Peyer's patch (tissue), 4 donors: Measurements from ENCODE around the gene KCNIP4. TPM values are rescaled to one million over a fixed set of nuclear protein-coding genes. Genes with fewer than 3 reads are reported as not detected.

ENCODE experiments used
- DNase-seq, 3 donors: peaks; one replicate each; pipeline ENCODE4 v3.0.0-alpha.2; 2017 to 2019
- H3K27ac ChIP-seq, 4 donors: fragments of 200-600 bp; sonication (generic); one replicate each; pipeline ENCODE4 v1.5.1; 2016 to 2019
- H3K27me3 ChIP-seq, 2 donors: fragments of 200-600 bp; sonication (generic); one replicate each; pipeline ENCODE4 v1.5.1; 2019
- H3K36me3 ChIP-seq, 3 donors: fragments of 200-600 bp; sonication (generic); one replicate each; pipeline ENCODE4 v1.5.1; 2016 to 2019
- H3K4me1 ChIP-seq, 4 donors: fragments of 200-600 bp; sonication (generic); one replicate each; pipeline ENCODE4 v1.5.1; 2016 to 2019
- H3K4me3 ChIP-seq, 4 donors: fragments of 200-600 bp; sonication (generic); 1 replicate in 3 of 4; 2 replicates in 1 of 4; pipeline ENCODE4 v1.5.1; 2016 to 2019; ENCODE audit warnings: mild to moderate bottlenecking in 1 of 4
- H3K9me3 ChIP-seq, 4 donors: fragments of 200-600 bp; sonication (generic); one replicate each; pipeline ENCODE4 v1.5.1; 2016 to 2019; ENCODE audit warnings: mild to moderate bottlenecking in 1 of 4
- CTCF ChIP-seq, 6 experiments: fragments of 450-650 bp in 4 of 6; fragments of 200-600 bp in 2 of 6; sonication (generic) in 1 of 6; IDR thresholded peaks; one replicate each; pipeline ENCODE4 v1.5.1; 2017 to 2019; ENCODE audit warnings: antibody characterized with exemption in 6 of 6, mild to moderate bottlenecking in 3 of 6, moderate library complexity in 1 of 6
- POLR2A ChIP-seq, 2 donors: fragments of 450-650 bp; IDR thresholded peaks; one replicate each; pipeline ENCODE4 v1.5.1; 2017; ENCODE audit warnings: antibody characterized with exemption in 2 of 2, mild to moderate bottlenecking in 2 of 2, moderate library complexity in 2 of 2
- total RNA-seq, 4 donors: library from RNA; depleted of rRNA; stranded (reverse); fragments of >200 nt; gene quantifications; one replicate each; pipeline ENCODE4 v1.1.0, GENCODE V29; 2016

Gene KCNIP4
- total RNA-seq, 4 donors from 2014 or later: 2.8 TPM; not detected in 3

GRCh38 chr4:21733894-21734630 lies 214.5 kb downstream of the KCNIP4 start:
- Histone ChIP-seq H3K9me3 (no peaks in the 10 kb centered on the region), H3K27me3 (no peaks in the 10 kb centered on the region), H3K27ac (no peak overlapping the region), H3K4me3 (no peak overlapping the region), H3K4me1 (no peaks in the 10 kb centered on the region), H3K36me3 (no peaks in the 10 kb centered on the region)
- no peak for DNase-seq
- TF ChIP-seq POLR2A (IDR thresholded peaks at IDR 0.05): no peak
- TF ChIP-seq CTCF (IDR thresholded peaks at IDR 0.05): no peak

GRCh38 chr4:21728304-21728703 lies 220.3 kb downstream of the KCNIP4 start:
- Histone ChIP-seq H3K4me3 (no peak overlapping the region), H3K27ac (no peak overlapping the region), H3K27me3 (no peaks in the 10 kb centered on the region), H3K4me1 (no peaks in the 10 kb centered on the region), H3K9me3 (no peaks in the 10 kb centered on the region), H3K36me3 (no peaks in the 10 kb centered on the region)
- no peak for TF ChIP-seq POLR2A (IDR thresholded peaks at IDR 0.05)
- no peak for TF ChIP-seq CTCF (IDR thresholded peaks at IDR 0.05)
- no peak for DNase-seq

- Histone ChIP-seq H3K4me3 (no peak overlapping the region), H3K27me3 (no peaks in the 10 kb centered on the region), H3K36me3 (no peaks in the 10 kb centered on the region), H3K27ac (no peak overlapping the region), H3K9me3 (no peaks in the 10 kb centered on the region), H3K4me1 (no peaks in the 10 kb centered on the region)
- no peak for DNase-seq
- TF ChIP-seq CTCF (IDR thresholded peaks at IDR 0.05) (no peak), POLR2A (IDR thresholded peaks at IDR 0.05) (no peak)
Measured at GRCh38 chr4:21726255-21726815, 222.2 kb downstream of the KCNIP4 start.

GRCh38 chr4:21722157-21722839 lies 226.3 kb downstream of the KCNIP4 start:
- H3K27me3 ChIP-seq: no peaks in the 10 kb centered on the region
- H3K4me1 ChIP-seq: no peaks in the 10 kb centered on the region
- H3K9me3 ChIP-seq: no peaks in the 10 kb centered on the region
- no peak overlapping the region for H3K27ac ChIP-seq
- no peak overlapping the region for H3K4me3 ChIP-seq
- TF ChIP-seq POLR2A (IDR thresholded peaks at IDR 0.05): no peak
- TF ChIP-seq CTCF (IDR thresholded peaks at IDR 0.05): no peak
- H3K36me3 ChIP-seq: no peaks in the 10 kb centered on the region
- DNase-seq: no peak

- Histone ChIP-seq H3K4me3 (no peak overlapping the region), H3K27me3 (no peaks in the 10 kb centered on the region), H3K27ac (no peak overlapping the region), H3K36me3 (no peaks in the 10 kb centered on the region), H3K9me3 (no peaks in the 10 kb centered on the region), H3K4me1 (no peaks in the 10 kb centered on the region)
- no peak for TF ChIP-seq POLR2A (IDR thresholded peaks at IDR 0.05)
- no peak for TF ChIP-seq CTCF (IDR thresholded peaks at IDR 0.05)
- DNase-seq: no peak
Measured at GRCh38 chr4:21716531-21716930, 232.0 kb downstream of the KCNIP4 start.
